ENCODE results near the gene CBLN2.

DNA sequence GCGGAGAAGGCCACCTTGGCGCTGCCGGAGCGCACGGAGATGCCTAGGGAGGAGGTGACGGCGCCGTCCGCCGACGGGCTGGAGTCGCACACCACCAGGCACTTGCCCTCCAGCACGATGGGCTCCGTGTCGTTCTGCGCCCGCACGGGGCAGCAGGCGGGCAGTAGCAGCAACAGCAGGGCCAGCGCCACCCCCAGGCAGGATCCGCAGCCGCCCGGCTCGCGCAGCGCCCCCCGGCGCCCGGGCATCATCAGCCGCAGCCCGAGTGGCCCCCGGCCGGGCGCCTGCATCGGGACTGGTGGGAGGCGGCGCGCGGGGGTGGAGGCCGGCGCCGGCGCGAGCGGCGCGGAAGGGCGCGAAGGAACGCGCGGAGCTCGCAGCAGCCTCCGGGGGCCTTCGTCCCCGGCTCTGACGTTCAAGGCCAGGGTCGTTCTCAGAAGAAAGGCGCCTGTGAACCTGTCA is 2.2 kb downstream of the CBLN2 start:
- TF ChIP-seq, protein P1, sequence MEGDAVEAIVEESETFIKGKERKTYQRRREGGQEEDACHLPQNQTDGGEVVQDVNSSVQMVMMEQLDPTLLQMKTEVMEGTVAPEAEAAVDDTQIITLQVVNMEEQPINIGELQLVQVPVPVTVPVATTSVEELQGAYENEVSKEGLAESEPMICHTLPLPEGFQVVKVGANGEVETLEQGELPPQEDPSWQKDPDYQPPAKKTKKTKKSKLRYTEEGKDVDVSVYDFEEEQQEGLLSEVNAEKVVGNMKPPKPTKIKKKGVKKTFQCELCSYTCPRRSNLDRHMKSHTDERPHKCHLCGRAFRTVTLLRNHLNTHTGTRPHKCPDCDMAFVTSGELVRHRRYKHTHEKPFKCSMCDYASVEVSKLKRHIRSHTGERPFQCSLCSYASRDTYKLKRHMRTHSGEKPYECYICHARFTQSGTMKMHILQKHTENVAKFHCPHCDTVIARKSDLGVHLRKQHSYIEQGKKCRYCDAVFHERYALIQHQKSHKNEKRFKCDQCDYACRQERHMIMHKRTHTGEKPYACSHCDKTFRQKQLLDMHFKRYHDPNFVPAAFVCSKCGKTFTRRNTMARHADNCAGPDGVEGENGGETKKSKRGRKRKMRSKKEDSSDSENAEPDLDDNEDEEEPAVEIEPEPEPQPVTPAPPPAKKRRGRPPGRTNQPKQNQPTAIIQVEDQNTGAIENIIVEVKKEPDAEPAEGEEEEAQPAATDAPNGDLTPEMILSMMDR (conservative IDR thresholded peaks at IDR 0.05; ENCODE audit: low read depth, low read length) = peak; percentile 47
- no peak for TF ChIP-seq EZH2 (IDR thresholded peaks at IDR 0.05; ENCODE audit: borderline replicate concordance, low read depth, low read length, poor library complexity, severe bottlenecking)
